ENCODE results near the gene HHIPL1. TPM values are rescaled to one million over a fixed set of nuclear protein-coding genes. Genes with fewer than 3 reads are reported as not detected.
"Not testable (repeated sequence)": the region's sequence is repeated elsewhere in the genome, so short reads cannot be mapped to it uniquely, and the experiment has no call there.

HHIPL1 gene
- total RNA-seq, 1 donor = 3.9 TPM

DNA sequence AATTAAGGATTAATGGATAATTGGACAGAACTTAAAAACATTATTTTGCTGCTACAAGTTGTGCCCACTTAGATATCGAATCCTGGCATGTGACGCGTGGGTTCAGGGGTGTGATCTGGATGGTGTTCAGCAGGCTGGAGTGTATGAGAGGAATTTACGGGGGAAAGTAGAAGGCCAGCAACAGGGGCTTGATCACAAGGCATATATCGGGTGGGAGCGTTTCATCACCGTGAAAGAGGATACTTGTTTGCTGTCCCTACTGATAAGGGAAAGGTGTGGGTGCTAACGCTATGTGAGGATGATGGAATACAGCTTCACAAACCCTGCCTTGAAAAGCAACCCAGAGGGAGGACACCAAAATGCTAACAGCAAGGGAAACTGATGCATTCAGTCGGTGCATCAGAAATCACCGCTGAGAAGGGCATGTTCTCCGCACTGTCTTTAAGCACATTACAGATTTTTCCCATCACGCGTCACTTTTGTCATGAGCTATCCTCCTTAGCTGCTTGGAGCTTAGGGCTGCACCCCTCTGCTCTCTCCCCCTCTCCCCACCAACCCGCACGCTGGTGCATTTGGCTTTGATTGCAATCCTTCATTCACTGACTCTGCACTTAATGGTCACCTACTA lies 13.4 kb downstream of the HHIPL1 start:
- TF ChIP-seq, protein P1, sequence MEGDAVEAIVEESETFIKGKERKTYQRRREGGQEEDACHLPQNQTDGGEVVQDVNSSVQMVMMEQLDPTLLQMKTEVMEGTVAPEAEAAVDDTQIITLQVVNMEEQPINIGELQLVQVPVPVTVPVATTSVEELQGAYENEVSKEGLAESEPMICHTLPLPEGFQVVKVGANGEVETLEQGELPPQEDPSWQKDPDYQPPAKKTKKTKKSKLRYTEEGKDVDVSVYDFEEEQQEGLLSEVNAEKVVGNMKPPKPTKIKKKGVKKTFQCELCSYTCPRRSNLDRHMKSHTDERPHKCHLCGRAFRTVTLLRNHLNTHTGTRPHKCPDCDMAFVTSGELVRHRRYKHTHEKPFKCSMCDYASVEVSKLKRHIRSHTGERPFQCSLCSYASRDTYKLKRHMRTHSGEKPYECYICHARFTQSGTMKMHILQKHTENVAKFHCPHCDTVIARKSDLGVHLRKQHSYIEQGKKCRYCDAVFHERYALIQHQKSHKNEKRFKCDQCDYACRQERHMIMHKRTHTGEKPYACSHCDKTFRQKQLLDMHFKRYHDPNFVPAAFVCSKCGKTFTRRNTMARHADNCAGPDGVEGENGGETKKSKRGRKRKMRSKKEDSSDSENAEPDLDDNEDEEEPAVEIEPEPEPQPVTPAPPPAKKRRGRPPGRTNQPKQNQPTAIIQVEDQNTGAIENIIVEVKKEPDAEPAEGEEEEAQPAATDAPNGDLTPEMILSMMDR (IDR thresholded peaks at IDR 0.05; ENCODE audit: insufficient read depth, low read depth, low read length) = no peak
- no peak for DNase-seq (ENCODE audit: low read depth)
- no peak overlapping the region for H3K4me3 ChIP-seq (ENCODE audit: low read depth, low read length)

- H3K4me3 ChIP-seq (ENCODE audit: low read depth, low read length) = no peak overlapping the region
- TF ChIP-seq, protein P1 (IDR thresholded peaks at IDR 0.05; ENCODE audit: insufficient read depth, low read depth, low read length) = no peak
- no peak for DNase-seq (ENCODE audit: low read depth)
These were observed 14.4 kb downstream of the HHIPL1 start for GRCh38 chr14:99659333-99659741.

- TF ChIP-seq, protein P1 (IDR thresholded peaks at IDR 0.05; ENCODE audit: insufficient read depth, low read depth, low read length) = no peak
- H3K4me3 ChIP-seq (ENCODE audit: low read depth, low read length) = no peak overlapping the region
These were observed 15.2 kb downstream of the HHIPL1 start for GRCh38 chr14:99660006-99660566.

DNA sequence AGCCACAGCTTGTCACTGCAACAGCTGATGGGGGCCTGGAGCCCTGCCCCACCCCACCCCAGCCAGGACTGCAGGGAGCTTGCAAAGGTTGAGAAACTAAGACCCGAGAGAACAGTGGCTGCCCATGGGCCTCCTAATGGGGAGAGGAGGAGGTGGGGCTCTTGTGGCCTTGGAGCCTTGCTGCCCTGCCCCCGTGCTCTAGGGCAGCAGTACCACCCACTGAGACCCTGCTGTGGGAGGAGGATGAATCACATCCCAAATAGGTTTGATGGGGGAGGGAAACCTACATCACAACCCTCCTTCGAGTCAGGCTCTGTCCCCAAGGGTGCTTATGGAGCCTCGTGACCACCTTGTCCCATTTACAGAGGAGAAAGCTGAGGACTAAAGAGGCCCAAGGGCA lies 15.9 kb downstream of the HHIPL1 start:
- H3K4me3 ChIP-seq (ENCODE audit: low read depth, low read length) = no peak overlapping the region
- no peak for DNase-seq (ENCODE audit: low read depth)
- TF ChIP-seq, protein P1 (IDR thresholded peaks at IDR 0.05; ENCODE audit: insufficient read depth, low read depth, low read length) = no peak

More at GRCh38 chr14:99660006-99660566, 15.2 kb downstream of the HHIPL1 start:
- no peak for DNase-seq (ENCODE audit: low read depth)

GRCh38 chr14:99661206-99661605 lies 16.3 kb downstream of the HHIPL1 start:
- DNase-seq (ENCODE audit: low read depth) = not testable (repeated sequence)

GRCh38 chr14:99662846-99663245 lies 17.9 kb downstream of the HHIPL1 start:
- H3K4me3 ChIP-seq (ENCODE audit: low read depth, low read length) = no peak overlapping the region
- no peak for DNase-seq (ENCODE audit: low read depth)
- TF ChIP-seq, protein P1 (IDR thresholded peaks at IDR 0.05; ENCODE audit: insufficient read depth, low read depth, low read length) = no peak

More at GRCh38 chr14:99661206-99661605, 16.3 kb downstream of the HHIPL1 start:
- not testable (repeated sequence) for H3K4me3 ChIP-seq (ENCODE audit: low read depth, low read length)

- H3K4me3 ChIP-seq (ENCODE audit: low read depth, low read length) = no peak overlapping the region
- TF ChIP-seq, protein P1 (IDR thresholded peaks at IDR 0.05; ENCODE audit: insufficient read depth, low read depth, low read length) = no peak
- DNase-seq (ENCODE audit: low read depth) = no peak
These were observed 18.6 kb downstream of the HHIPL1 start for GRCh38 chr14:99663386-99664057.

All from fibroblast of villous mesenchyme (primary cell).